Nucleus accumbens (tissue), 56 donors: ENCODE measurements around the gene ZNF592.
A peak's percentile ranks its signal among the peaks of the same experiment; 100 is the strongest.

ENCODE experiments used
- DNase-seq, 56 donors: peaks; one replicate each; lab custom pipeline; 2025; lab: John Stamatoyannopoulos, UW

The ZNF592 gene

DNA sequence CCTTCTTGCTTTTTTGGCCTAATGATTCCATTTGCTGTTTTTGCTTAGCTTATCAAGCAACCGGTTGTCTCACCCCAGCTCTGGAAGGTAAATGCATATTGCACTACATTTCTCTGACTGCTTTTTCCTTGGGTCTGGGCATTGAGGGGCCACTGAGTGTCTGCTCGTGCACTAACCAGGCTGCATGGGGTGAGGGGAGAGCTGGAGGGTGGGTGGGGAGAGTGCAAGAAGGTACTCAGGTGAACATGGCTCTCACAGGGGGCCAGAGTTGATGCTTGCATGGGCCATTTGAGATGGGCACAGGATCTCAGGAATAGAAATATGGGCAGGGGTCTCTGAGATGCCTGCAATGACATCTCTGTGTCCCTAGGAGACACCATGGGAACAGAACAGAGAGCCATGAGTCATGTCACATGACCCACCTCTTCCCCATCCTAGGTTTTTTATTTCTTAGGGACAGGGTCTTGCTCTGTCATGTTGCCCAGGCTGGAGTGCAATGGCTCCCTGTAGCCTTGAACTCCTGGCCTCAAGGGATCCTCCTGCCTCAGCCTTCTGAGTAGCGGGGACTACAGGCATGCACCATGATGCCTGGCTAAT, 75.0 kb downstream of the ZNF592 start:
- no peak for DNase-seq

GRCh38 chr15:84824260-84825007, 76.0 kb downstream of the ZNF592 start:
- peak in 2 of 56 donors; percentile 7 to 16 for DNase-seq

GRCh38 chr15:84826369-84826823, 78.0 kb downstream of the ZNF592 start:
- no peak for DNase-seq

GRCh38 chr15:84827246-84827645, 78.9 kb downstream of the ZNF592 start:
- no peak for DNase-seq

- no peak for DNase-seq
Observed at GRCh38 chr15:84828086-84828908, 79.9 kb downstream of the ZNF592 start.

DNA sequence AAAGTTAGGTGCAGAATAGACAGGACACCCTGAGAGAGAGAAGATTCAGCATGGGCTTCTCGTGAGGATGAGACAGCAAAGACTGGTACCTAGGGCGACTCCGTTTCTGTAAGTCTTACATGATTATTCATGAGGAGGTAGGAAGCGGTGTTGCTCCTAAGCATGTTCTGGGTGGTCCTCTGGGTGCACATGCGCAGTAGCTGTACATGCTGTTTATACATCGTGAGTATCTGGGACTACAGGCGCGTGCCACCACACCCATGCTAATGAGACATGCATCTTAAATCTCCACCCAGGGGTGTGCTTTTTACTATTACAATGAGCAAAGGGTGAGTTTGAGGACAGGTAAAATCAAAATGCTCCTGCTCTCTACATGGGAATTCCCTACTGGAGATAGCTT, 81.0 kb downstream of the ZNF592 start:
- no peak for DNase-seq

DNA sequence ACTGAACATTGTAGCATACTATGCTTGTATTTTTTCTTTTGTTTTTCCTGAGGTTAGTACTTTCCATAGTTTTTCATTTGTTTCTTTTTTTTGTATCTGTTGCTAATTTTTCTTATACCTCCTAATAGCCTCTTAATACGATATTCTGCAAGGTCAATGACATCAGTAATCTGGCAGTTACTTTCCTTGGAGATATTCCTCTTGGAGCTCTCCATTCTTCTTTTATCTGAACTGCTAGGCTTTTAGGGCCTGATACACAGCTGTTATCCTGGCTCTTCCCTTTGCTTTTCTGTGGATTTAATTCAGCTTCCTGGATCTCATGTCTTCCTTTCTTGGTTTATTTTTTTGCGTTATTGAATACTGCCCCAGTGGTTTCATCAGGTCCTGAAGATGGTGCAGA, 81.6 kb downstream of the ZNF592 start:
- no peak for DNase-seq

GRCh38 chr15:84831028-84831427, 82.6 kb downstream of the ZNF592 start:
- no peak for DNase-seq

DNA sequence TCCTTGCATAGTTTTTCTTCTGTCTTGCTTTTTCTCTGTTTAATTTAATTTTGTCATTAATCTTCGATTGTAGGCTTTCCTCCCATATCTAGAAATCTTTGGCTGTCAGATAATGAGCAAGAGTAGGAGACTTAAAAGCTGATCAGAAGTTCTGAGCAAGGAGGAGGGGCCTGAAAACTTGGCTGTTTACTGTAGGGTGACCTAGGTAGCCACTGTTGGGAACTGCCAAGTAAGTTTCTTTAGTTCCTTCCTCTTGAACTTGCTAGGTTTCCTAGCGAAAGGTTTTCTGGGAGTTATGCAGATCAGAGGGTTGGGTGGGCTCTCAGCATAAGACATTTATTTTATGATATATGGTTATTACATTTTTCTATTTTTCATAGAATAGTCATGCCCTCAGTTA, 83.2 kb downstream of the ZNF592 start:
- DNase-seq, result no peak

- DNase-seq, result no peak
Observed at GRCh38 chr15:84832448-84833040, 84.2 kb downstream of the ZNF592 start.

GRCh38 chr15:84833447-84834228, 85.2 kb downstream of the ZNF592 start:
- DNase-seq, result no peak

DNA sequence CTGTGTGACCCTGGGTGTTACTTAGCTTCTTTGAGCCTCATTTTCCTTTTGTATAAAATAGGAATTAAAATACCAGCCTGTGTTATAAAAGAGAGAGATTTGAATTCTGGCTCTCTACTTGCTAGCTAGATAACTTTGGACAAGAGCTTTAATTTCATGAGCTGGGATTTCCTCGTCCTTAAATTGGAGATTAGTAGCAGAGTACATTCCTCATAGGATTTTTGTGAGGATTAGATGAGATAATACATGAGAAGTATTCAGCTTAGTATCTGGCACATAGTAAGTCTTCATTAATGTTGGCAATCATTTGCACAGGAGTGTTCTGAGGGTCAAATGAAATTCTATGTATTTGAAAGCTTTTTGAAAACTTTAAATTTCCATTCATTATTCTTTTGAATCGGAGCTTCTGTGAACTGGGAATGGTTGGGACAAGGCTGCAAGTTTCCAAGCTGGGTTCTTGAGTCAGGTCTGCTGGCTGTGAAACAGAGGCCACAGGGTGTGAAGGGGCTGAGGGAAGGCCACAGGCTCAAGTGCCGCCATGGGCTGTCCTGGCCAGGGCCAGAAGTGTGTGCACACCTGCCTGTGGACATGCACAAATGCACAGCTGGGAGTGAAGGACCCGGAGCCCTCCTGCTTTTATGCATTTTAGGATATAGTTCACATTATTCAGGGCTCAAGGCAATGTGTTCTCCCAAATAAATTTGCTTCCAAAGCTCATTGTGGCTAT, 86.0 kb downstream of the ZNF592 start:
- no peak for DNase-seq

- DNase-seq, result no peak
Observed at GRCh38 chr15:84834969-84835368, 86.6 kb downstream of the ZNF592 start.

DNA sequence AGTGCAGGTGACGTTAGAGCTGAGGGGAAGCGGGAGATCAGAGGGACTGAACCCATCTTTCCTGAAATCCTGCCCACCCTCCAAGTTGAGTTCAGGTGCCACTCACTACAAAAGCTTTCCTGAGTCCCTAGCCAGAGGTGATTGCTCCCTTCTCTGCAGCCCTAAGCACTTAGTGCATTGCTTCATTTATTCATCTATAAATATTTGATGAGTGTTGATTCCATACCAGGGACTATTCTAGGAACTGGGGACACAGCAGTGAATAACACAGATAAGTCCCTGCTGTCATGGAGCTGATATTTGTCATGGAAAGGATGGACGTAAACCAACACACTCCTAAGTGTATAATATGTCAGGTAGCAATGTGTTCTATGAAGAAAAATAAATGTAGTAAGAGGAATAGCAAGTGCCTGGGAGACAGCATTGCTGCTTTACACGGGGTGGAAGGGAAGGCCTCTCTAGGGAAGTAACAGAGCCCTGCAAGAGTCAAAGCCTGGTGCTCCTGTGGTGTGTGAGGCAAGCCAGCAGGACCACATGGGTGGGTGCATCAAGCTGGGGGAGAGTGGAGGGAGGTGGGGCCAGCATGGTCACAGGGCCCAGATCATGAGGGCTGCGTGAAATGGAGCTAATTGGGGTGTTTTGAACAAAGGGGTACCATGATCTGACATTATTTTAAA, 87.4 kb downstream of the ZNF592 start:
- DNase-seq, result no peak

- no peak for DNase-seq
Observed at GRCh38 chr15:84836844-84837243, 88.5 kb downstream of the ZNF592 start.

DNA sequence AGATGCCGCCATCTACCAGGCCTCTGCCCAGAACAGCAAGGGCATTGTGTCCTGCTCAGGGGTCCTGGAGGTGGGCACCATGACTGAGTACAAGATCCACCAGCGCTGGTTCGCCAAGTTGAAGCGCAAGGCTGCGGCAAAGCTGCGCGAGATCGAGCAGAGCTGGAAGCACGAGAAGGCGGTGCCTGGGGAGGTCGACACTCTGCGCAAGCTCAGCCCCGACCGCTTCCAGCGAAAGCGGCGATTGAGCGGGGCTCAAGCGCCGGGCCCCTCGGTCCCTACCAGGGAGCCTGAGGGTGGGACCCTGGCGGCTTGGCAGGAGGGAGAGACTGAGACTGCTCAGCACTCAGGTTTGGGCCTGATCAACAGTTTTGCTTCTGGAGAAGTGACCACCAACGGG, 91.3 kb downstream of the ZNF592 start:
- DNase-seq, result no peak

GRCh38 chr15:84840255-84840654, 91.9 kb downstream of the ZNF592 start:
- DNase-seq, result no peak

GRCh38 chr15:84840741-84841429, 92.5 kb downstream of the ZNF592 start:
- DNase-seq, result no peak
